ENCODE data around the gene MAP3K7. TPM values are rescaled to one million over a fixed set of nuclear protein-coding genes. Genes with fewer than 3 reads are reported as not detected.
A peak's percentile ranks its signal among the peaks of the same experiment; 100 is the strongest.

MAP3K7 gene
- total and polyA plus RNA-seq, 2 of the 8 experiments (the other 6 are each of a cell fraction or from before 2014, with no cell fraction given), result 27.3 to 34.8 TPM

DNA sequence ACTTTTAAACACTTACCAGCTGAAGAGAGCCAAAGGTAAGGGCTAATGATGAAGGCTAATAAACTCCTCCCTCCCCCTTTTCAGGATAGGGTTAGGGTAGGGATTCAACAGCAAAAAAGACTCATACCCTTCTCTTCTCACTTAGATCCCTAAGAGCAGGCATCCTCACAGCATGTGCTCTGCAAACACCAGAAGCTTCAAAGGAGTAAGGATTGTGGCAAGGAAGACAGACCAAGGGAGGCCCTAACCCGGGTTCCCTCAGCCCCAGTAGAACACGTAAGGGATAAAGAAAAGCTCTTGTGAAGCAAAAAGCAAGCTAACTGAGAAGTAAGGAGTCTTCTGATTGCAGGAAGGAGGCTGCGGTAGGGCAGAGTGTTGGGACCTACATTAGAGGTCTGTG lies 11.6 kb downstream of the MAP3K7 start:
- H3K27ac ChIP-seq (ENCODE audit: low read depth, low read length), result no peak overlapping the region
- H3K23ac ChIP-seq (ENCODE audit: insufficient read length), result no peak overlapping the region
- H3K36me3 ChIP-seq (ENCODE audit: control insufficient read depth in 2 of 4, insufficient read depth in 4 of 4, low read length in 3 of 4), result peaks cover 0 to 3% (median 0%) of the 10 kb centered on the region in 4 experiments; a peak in 2 of 8 replicates
- H3K9ac ChIP-seq (replicated peaks in 1 of 4; ENCODE audit: extremely low read depth in 1 of 4, low read depth in 3 of 4, low read length in 3 of 4), result no peak overlapping the region
- H2BK120ac ChIP-seq (replicated peaks; ENCODE audit: low read depth, low read length), result no peak overlapping the region
- H2BK15ac ChIP-seq (ENCODE audit: low read length), result no peak overlapping the region
- H4K20me1 ChIP-seq (replicated peaks in 1 of 2; ENCODE audit: control insufficient read depth in 1 of 2, insufficient read depth in 2 of 2, low read length in 2 of 2), result peaks cover 15 to 24% of the 10 kb centered on the region in 2 experiments
- no peaks in the 10 kb centered on the region; the same call in 1 of the 2 replicates for H3K23me2 ChIP-seq (ENCODE audit: low read depth, low read length)
- no peak overlapping the region for H2AFZ ChIP-seq (ENCODE audit: low read length)
- no peak for DNase-seq (ENCODE audit: low read depth in 1 of 2, low spot score in 2 of 2)
- ChIA-PET POLR2A (ENCODE audit: partially characterized antibody) (interaction anchor here (0.8 kb wide), 1 partner anchor 11 kb away, joined by 6 read pairs; no protein-coding TSS in a partner anchor), CTCF (ENCODE audit: partially characterized antibody) (interaction anchor here (1.2 kb wide), 1 partner anchor 27 kb away, joined by 3 read pairs; no protein-coding TSS in a partner anchor)
- H3K4me2 ChIP-seq (ENCODE audit: insufficient read depth in 1 of 2, low read depth in 2 of 2, low read length in 2 of 2), result no peak overlapping the region
- H4K5ac ChIP-seq (ENCODE audit: insufficient read length, low read depth, low read length), result no peak overlapping the region
- TF ChIP-seq POLR2AphosphoS5 (IDR thresholded peaks at IDR 0.05; ENCODE audit: low read depth, low read length), result peak; percentile 59; the same call in 1 of the 2 replicates
- no peak for TF ChIP-seq MAFK (IDR thresholded peaks at IDR 0.05; ENCODE audit: low read depth, low read length)
- H2BK20ac ChIP-seq (ENCODE audit: low read length), result no peak overlapping the region
- no peaks in the 10 kb centered on the region; the same call in 1 of the 2 replicates for H3K79me1 ChIP-seq (ENCODE audit: low read depth, low read length)
- no peak overlapping the region for H3K18ac ChIP-seq (ENCODE audit: extremely low read depth, low read length)
- no peak overlapping the region for H3K14ac ChIP-seq (ENCODE audit: insufficient read length)
- H3K4me1 ChIP-seq (replicated peaks in 1 of 4; ENCODE audit: control insufficient read depth in 3 of 4, insufficient read depth in 4 of 4, low read length in 3 of 4), result no peaks in the 10 kb centered on the region
- H2BK5ac ChIP-seq (ENCODE audit: low read depth, low read length), result no peak overlapping the region
- peaks cover 0 to 2% (median 0%) of the 10 kb centered on the region in 4 experiments; a peak in 2 of 7 replicates for H3K27me3 ChIP-seq (replicated peaks in 1 of 4; ENCODE audit: control insufficient read depth in 3 of 4, extremely low read depth in 1 of 4, insufficient read depth in 3 of 4, low read length in 3 of 4)
- H3K9me3 ChIP-seq (ENCODE audit: insufficient read depth in 2 of 2, low read depth in 1 of 2, low read length in 1 of 2), result no peaks in the 10 kb centered on the region
- no peak overlapping the region for H2AK5ac ChIP-seq (ENCODE audit: low read depth, low read length)
- no peak for FAIRE-seq
- 80% methylated on average over 3 of the region's 3 CpGs; no CpG with 5 or more reads in 1 of the 2 experiments for WGBS, 2 experiments (ENCODE audit: extremely low coverage in 1 of 2, insufficient coverage in 1 of 2, insufficient read length in 1 of 2, insufficient replicate concordance in 2 of 2, low coverage in 1 of 2, low lambda C conversion rate in 2 of 2, missing lambda C conversion rate in 1 of 2)
- H3K56ac ChIP-seq (replicated peaks; ENCODE audit: insufficient read length, low read depth, low read length), result no peak overlapping the region
- H3K4ac ChIP-seq (replicated peaks; ENCODE audit: insufficient read length, low read depth, low read length), result no peak overlapping the region
- H4K91ac ChIP-seq (replicated peaks; ENCODE audit: insufficient read length, low read length), result no peak overlapping the region
- H2BK12ac ChIP-seq (ENCODE audit: low read depth, low read length), result no peak overlapping the region
- H3K79me2 ChIP-seq (ENCODE audit: control insufficient read depth in 1 of 2, insufficient read depth in 2 of 2, low read length in 2 of 2), result peaks cover 0 to 41% of the 10 kb centered on the region in 2 experiments; a peak in 2 of 4 replicates
- no peak overlapping the region for H3K4me3 ChIP-seq (ENCODE audit: extremely low read depth in 1 of 4, insufficient read depth in 2 of 4, low read depth in 3 of 4, low read length in 4 of 4)
- no peak overlapping the region for H4K8ac ChIP-seq (ENCODE audit: extremely low read depth, insufficient read depth, low read length)

All from H1 (cell line).